Body of pancreas (tissue), 4 donors: Measurements from ENCODE around the gene GALNT5. TPM values are rescaled to one million over a fixed set of nuclear protein-coding genes. Genes with fewer than 3 reads are reported as not detected.
"Not testable (repeated sequence)": the region's sequence is repeated elsewhere in the genome, so short reads cannot be mapped to it uniquely, and the experiment has no call there.

Experiments
- ATAC-seq: fragments of 150-250 bp; one replicate; pipeline ENCODE4 v1.9.1; 2016
- DNase-seq, 4 donors: peaks; one replicate each; pipeline ENCODE4 v3.0.0-alpha.2; 2019
- H3K27ac ChIP-seq, 4 donors: fragments of 200-600 bp; sonication (generic); 1 replicate in 3 of 4; 2 replicates in 1 of 4; pipeline versions ENCODE4 v1.5.1 to v1.6.1; 2016 to 2019; ENCODE audit warnings: mild to moderate bottlenecking in 1 of 4, mixed read lengths in 1 of 4, moderate library complexity in 1 of 4
- H3K27me3 ChIP-seq, 2 donors: fragments of 200-600 bp; sonication (generic); one replicate each; pipeline ENCODE4 v1.6.0; 2016; ENCODE audit warnings: mild to moderate bottlenecking in 1 of 2
- H3K36me3 ChIP-seq, 2 donors: fragments of 200-600 bp; sonication (generic); replicated peaks in 1 of 2; 2 replicates each; pipeline ENCODE4 v1.5.1; 2016; ENCODE audit warnings: low read depth in 2 of 2; ENCODE audit not compliant: insufficient read depth in 1 of 2
- H3K4me1 ChIP-seq: fragments of 200-600 bp; sonication (generic); one replicate; pipeline ENCODE4 v1.6.0; 2016
- H3K4me3 ChIP-seq, 2 donors: fragments of 200-600 bp; sonication (generic); 1 replicate in 1 of 2; 2 replicates in 1 of 2; pipeline ENCODE4 v1.5.1; 2016 to 2019
- H3K9me3 ChIP-seq, 3 donors: fragments of 200-600 bp; sonication (generic); 1 replicate in 2 of 3; 2 replicates in 1 of 3; pipeline ENCODE4 v1.5.1; 2016
- POLR2A ChIP-seq, 3 donors: fragments of 450-650 bp; IDR thresholded peaks; one replicate each; pipeline ENCODE4 v1.6.1; 2016; ENCODE audit warnings: antibody characterized with exemption in 3 of 3, mild to moderate bottlenecking in 2 of 3
- WGBS, 2 donors: methylation state at CpG; one replicate each; pipeline ENCODE4 v1.1.5; 2017; 5-methylcytosine and 5-hydroxymethylcytosine counted together
- intact Hi-C: fragments of 100-400 bp; cut with DNase I; formaldehyde crosslinking; loops from one replicate; pipeline ENCODE4 v1.15.1; 2023
- total RNA-seq, 2 donors: library from RNA; depleted of rRNA; stranded (reverse); fragments of >200 nt; gene quantifications; one replicate each; pipeline ENCODE4 v1.1.0, GENCODE V29; 2016
- TF ChIP-seq, protein P1 (sequence below), 7 experiments: fragments of 450-650 bp in 4 of 7; fragments of 200-600 bp in 3 of 7; sonication (generic) in 3 of 7; IDR thresholded peaks; one replicate each; pipeline ENCODE4 v1.5.1; 2016 to 2019; ENCODE audit warnings: antibody characterized with exemption in 7 of 7

The GALNT5 gene
- total RNA-seq, 2 donors from 2014 or later, result 3.1 TPM; not detected in 1

DNA sequence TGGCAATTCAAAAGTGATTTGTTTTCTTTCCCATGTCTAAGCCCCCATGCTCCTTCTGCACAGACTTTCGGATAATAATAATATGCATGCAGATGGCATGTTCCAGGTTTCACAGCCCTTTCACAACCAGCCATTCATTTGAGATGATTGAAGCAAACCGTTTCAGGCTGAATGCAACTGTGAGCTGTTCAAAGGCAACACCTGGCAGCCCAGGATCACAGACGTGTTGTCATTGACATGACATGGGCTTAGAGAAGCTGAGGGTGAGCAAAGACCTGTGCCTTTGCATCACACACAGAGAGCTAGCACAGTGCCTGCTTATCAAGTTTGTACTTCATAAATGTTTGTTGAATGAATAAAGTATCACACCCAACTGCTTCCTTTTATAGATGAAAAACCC is 80.5 kb downstream of the GALNT5 start:
- Histone ChIP-seq H3K36me3 (no peaks in the 10 kb centered on the region), H3K4me3 (no peak overlapping the region), H3K4me1 (peaks cover 5% of the 10 kb centered on the region), H3K27me3 (no peaks in the 10 kb centered on the region), H3K27ac (no peak overlapping the region), H3K9me3 (no peaks in the 10 kb centered on the region)
- DNase-seq (no peak), ATAC-seq (no peak)
- WGBS, 2 donors, result 60 to 68% methylated on average over 3 of the region's 3 CpGs
- TF ChIP-seq, protein P1, sequence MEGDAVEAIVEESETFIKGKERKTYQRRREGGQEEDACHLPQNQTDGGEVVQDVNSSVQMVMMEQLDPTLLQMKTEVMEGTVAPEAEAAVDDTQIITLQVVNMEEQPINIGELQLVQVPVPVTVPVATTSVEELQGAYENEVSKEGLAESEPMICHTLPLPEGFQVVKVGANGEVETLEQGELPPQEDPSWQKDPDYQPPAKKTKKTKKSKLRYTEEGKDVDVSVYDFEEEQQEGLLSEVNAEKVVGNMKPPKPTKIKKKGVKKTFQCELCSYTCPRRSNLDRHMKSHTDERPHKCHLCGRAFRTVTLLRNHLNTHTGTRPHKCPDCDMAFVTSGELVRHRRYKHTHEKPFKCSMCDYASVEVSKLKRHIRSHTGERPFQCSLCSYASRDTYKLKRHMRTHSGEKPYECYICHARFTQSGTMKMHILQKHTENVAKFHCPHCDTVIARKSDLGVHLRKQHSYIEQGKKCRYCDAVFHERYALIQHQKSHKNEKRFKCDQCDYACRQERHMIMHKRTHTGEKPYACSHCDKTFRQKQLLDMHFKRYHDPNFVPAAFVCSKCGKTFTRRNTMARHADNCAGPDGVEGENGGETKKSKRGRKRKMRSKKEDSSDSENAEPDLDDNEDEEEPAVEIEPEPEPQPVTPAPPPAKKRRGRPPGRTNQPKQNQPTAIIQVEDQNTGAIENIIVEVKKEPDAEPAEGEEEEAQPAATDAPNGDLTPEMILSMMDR (IDR thresholded peaks at IDR 0.05), result no peak
- no peak for TF ChIP-seq POLR2A (IDR thresholded peaks at IDR 0.05)
- intact Hi-C loops, result no loop called here

DNA sequence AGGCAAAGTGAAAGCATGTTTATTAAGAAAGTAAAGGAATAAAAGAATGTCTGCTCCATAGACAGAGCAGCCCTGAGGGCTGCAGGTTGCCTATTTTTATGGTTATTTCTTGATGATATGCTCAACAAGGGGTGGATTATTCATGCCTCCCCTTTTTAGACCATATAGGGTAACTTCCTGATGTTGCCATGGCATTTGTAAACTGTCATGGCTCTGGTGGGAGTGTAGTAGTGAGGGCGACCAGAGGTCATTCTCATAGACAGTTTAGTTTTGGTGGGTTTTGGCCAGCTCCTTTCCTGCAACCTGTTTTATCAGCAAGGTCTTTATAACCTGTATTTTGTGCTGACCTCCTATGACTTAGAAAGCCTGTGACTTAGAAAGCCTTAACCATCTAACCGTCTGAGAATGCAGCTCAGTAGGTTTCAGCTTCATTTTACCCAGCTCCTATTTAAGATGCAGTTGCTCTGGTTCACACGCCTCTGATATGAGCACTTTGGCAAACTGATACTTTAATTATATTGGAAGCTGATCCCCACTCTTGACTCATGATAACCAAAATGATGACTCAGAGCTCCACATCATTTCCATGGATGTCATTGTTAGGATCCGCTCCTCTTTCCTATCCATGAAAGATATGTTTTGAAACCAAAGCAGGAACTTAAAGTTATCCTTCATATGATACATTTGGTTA is 82.6 kb downstream of the GALNT5 start:
- WGBS, 2 donors, result 34 to 49% methylated on average over 4 of the region's 4 CpGs
- Histone ChIP-seq H3K27me3 (no peaks in the 10 kb centered on the region), H3K27ac (no peak overlapping the region), H3K4me3 (no peak overlapping the region), H3K4me1 (peaks cover 5% of the 10 kb centered on the region), H3K36me3 (no peaks in the 10 kb centered on the region), H3K9me3 (no peaks in the 10 kb centered on the region)
- TF ChIP-seq POLR2A (IDR thresholded peaks at IDR 0.05), result no peak
- TF ChIP-seq, protein P1 (IDR thresholded peaks at IDR 0.05), result no peak
- peak; percentile 42 for ATAC-seq
- DNase-seq, result peak in 3 of 4 donors; percentile 15 to 16 (median 15)
- intact Hi-C loops, result no loop called here

GRCh38 chr2:157341381-157341780 is 83.9 kb downstream of the GALNT5 start:
- ATAC-seq, DNase-seq, H3K9me3 ChIP-seq, H3K36me3 ChIP-seq, H3K27ac ChIP-seq, H3K4me3 ChIP-seq, H3K4me1 ChIP-seq, intact Hi-C loops, H3K27me3 ChIP-seq: not testable (repeated sequence)
- 91 to 100% methylated on average over 1 to 2 of the region's 2 CpGs for WGBS, 2 donors

DNA sequence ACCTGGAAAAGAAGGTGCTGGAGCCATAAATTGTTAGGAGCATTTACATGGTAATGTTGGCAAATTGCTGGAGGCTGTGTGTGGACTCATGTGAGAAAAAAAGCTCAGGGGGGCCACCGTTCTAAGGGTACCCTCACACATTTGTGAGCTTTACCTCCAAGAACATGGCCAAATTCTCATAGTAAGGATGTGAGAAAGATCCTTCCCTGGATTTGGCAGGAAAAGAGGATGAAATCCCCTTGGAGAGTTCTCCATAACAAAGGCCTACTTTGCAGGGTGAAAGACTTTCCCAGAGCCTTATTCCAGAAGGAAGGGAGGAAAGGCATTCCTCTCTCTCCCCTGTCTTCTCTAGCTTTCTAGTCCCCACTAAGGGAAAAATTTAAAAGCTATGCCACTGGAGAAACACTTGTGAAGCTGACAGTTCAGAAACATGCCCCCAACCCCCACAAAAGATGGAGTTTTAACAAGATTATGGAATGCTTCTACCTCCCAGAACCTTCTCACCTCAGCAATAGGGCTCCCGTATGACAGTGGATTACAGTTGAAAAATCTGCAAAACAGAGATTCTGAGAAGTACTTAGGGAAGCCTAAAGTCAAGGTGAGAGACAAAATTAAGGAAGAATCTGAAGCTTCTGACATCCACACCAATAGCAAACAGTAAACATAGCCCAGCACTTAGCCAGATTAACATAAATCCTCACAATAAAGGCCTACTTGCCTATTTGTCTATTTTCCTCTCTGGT is 88.3 kb downstream of the GALNT5 start:
- no peaks in the 10 kb centered on the region for H3K27me3 ChIP-seq
- 76 to 83% methylated on average over 2 of the region's 2 CpGs for WGBS, 2 donors
- H3K36me3 ChIP-seq, result no peaks in the 10 kb centered on the region
- intact Hi-C loops, result loop anchor here (5.0 kb wide), 1 partner anchor 266 kb away; no protein-coding TSS in a partner anchor
- H3K27ac ChIP-seq, result no peak overlapping the region
- H3K4me1 ChIP-seq, result no peaks in the 10 kb centered on the region
- TF ChIP-seq, protein P1 (IDR thresholded peaks at IDR 0.05), result no peak
- TF ChIP-seq POLR2A (IDR thresholded peaks at IDR 0.05), result no peak
- H3K9me3 ChIP-seq, result no peaks in the 10 kb centered on the region
- ATAC-seq (no peak), DNase-seq (no peak)
- no peak overlapping the region for H3K4me3 ChIP-seq

DNA sequence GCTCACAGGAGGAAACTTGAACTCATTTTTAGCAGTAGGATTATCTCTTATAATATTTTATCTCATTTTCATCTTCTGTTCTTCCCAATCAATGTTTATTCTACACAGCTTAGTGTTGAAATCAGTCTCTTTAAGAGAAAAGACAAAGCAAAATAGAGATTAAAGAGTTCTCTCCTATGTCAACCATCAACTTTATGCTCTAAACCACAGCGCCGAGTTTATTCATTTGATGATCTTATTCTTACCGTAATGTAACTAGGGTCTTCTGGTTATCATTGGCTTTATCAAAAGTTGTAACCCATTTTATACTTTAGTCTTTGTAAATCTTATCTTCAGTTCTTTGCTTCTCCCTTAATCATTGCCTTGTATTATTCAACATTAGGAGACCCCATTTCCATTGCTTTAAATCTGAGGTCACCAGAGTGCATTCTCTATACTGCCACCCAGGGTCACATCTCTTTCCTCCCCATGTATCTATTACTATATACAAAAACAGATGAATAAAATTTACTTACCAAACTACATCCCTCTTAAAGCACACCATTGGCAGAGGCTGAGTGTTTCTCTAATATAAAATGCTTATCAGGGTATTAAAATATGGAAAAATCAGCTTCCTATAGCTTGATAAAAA is 90.9 kb downstream of the GALNT5 start:
- Histone ChIP-seq H3K27me3 (no peaks in the 10 kb centered on the region), H3K4me1 (no peaks in the 10 kb centered on the region), H3K4me3 (no peak overlapping the region), H3K36me3 (no peaks in the 10 kb centered on the region), H3K27ac (no peak overlapping the region), H3K9me3 (no peaks in the 10 kb centered on the region)
- WGBS, 2 donors, result 88 to 90% methylated on average over 3 of the region's 3 CpGs
- intact Hi-C loops, result loop anchor here (5.0 kb wide), 1 partner anchor 264 kb away; no protein-coding TSS in a partner anchor
- no peak for ATAC-seq
- DNase-seq, result no peak
- no peak for TF ChIP-seq POLR2A (IDR thresholded peaks at IDR 0.05)
- TF ChIP-seq, protein P1 (IDR thresholded peaks at IDR 0.05), result no peak
